HepG2 (cell line): ENCODE data around the gene XPO5. TPM values are rescaled to one million over a fixed set of nuclear protein-coding genes. Genes with fewer than 3 reads are reported as not detected.
A peak's percentile ranks its signal among the peaks of the same experiment; 100 is the strongest.

Experiments
- BHLHE40 ChIP-seq: IDR thresholded peaks from 2 replicates; pipeline ENCODE4 v1.6.1; 2011; ENCODE audit warnings: low read length, improper control_type of control experiment
- CAMTA2 ChIP-seq: sonication (generic); formaldehyde crosslinking; IDR thresholded peaks from 2 replicates; pipeline ENCODE4 v1.4.0; 2020; ENCODE audit warnings: mild to moderate bottlenecking, missing genetic modification reagents, borderline replicate concordance
- LBX2 ChIP-seq: sonication (generic); formaldehyde crosslinking; IDR thresholded peaks from 2 replicates; pipeline ENCODE4 v1.5.0; 2020; ENCODE audit warnings: missing genetic modification reagents, mild to moderate bottlenecking, borderline replicate concordance
- MLX ChIP-seq: IDR thresholded peaks from 2 replicates; pipeline ENCODE4 v1.6.1; 2016
- POGK ChIP-seq: sonication (generic); formaldehyde crosslinking; conservative IDR thresholded peaks from 2 replicates; pipeline ENCODE4 v1.8.0; 2022; ENCODE audit warnings: mild to moderate bottlenecking, moderate library complexity, missing genetic modification reagents
- SNRNP70 ChIP-seq: fragments of 200-400 bp; formaldehyde crosslinking; IDR thresholded peaks from 2 replicates; pipeline ENCODE4 v1.6.1; 2017; ENCODE audit warnings: mild to moderate bottlenecking, low read depth, low read length, moderate library complexity
- SOX6 ChIP-seq, 2 experiments: fragments of 450-650 bp in 1 of 2; sonication (generic) in 1 of 2; formaldehyde crosslinking in 1 of 2; IDR thresholded peaks; 2 replicates each; pipeline versions ENCODE4 v1.4.0 to v1.6.1; 2017 to 2020; ENCODE audit warnings: antibody characterized with exemption in 1 of 2, mild to moderate bottlenecking in 1 of 2, missing genetic modification reagents in 1 of 2
- TBX2 ChIP-seq: sonication (generic); formaldehyde crosslinking; IDR thresholded peaks from 2 replicates; pipeline ENCODE4 v1.5.0; 2020; ENCODE audit warnings: missing genetic modification reagents, mild to moderate bottlenecking, borderline replicate concordance
- ZBTB42 ChIP-seq: sonication (generic); formaldehyde crosslinking; IDR thresholded peaks from 2 replicates; pipeline ENCODE4 v1.5.0; 2020; ENCODE audit warnings: mild to moderate bottlenecking, missing genetic modification reagents
- ZNF232 ChIP-seq: sonication (generic); formaldehyde crosslinking; IDR thresholded peaks from 2 replicates; pipeline ENCODE4 v1.4.0; 2020; ENCODE audit warnings: missing genetic modification reagents, borderline replicate concordance
- ZNF329 ChIP-seq: sonication (generic); formaldehyde crosslinking; IDR thresholded peaks from 2 replicates; pipeline ENCODE4 v1.9.0; 2021; ENCODE audit warnings: low read depth, mild to moderate bottlenecking, missing genetic modification reagents
- ZNF430 ChIP-seq: sonication (generic); formaldehyde crosslinking; IDR thresholded peaks from 2 replicates; pipeline ENCODE4 v1.9.0; 2021; ENCODE audit warnings: mild to moderate bottlenecking, missing genetic modification reagents
- ZNF547 ChIP-seq: sonication (generic); formaldehyde crosslinking; IDR thresholded peaks from 2 replicates; pipeline ENCODE4 v1.5.1; 2020; ENCODE audit warnings: mild to moderate bottlenecking, missing genetic modification reagents
- ZUFSP ChIP-seq: sonication (generic); formaldehyde crosslinking; IDR thresholded peaks from 2 replicates; pipeline ENCODE4 v1.9.0; 2021; ENCODE audit warnings: missing genetic modification reagents, mild to moderate bottlenecking, borderline replicate concordance
- polyA plus RNA-seq, 8 experiments: library from polyadenylated mRNA; depleted of rRNA in 3 of 8; stranded (reverse) in 7 of 8; unstranded in 1 of 8; fragments of >200 nt; fragmentation: Illumina TruSeq in 4 of 8; extraction: Trizol in 4 of 8; gene quantifications; 2 replicates each; pipeline versions ENCODE4 v1.2.1 to v1.2.3, GENCODE V29; 2011 to 2016; ENCODE audit warnings: low read depth in 4 of 8, missing spikeins in 1 of 8, mixed read lengths in 1 of 8; ENCODE audit not compliant: insufficient read depth in 1 of 8
- total RNA-seq, 5 experiments: library from RNA; depleted of rRNA; stranded (reverse); fragments of >200 nt; fragmentation: Illumina TruSeq; extraction: Trizol; gene quantifications; 2 replicates each; pipeline ENCODE4 v1.2.3, GENCODE V29; 2016; ENCODE audit warnings: low read depth in 1 of 5
- TF ChIP-seq, protein P1 (sequence below): sonication (generic); formaldehyde crosslinking; IDR thresholded peaks from 2 replicates; pipeline ENCODE4 v1.4.0; 2020; ENCODE audit warnings: missing genetic modification reagents, borderline replicate concordance
- TF ChIP-seq, protein P2 (sequence below): sonication (generic); formaldehyde crosslinking; conservative IDR thresholded peaks from 2 replicates; pipeline ENCODE4 v1.4.0; 2020; ENCODE audit warnings: missing genetic modification reagents
- TF ChIP-seq, protein P3 (sequence below): sonication (generic); formaldehyde crosslinking; IDR thresholded peaks from 2 replicates; pipeline ENCODE4 v1.5.0; 2020; ENCODE audit warnings: mild to moderate bottlenecking, missing genetic modification reagents, borderline replicate concordance

Gene XPO5
- total and polyA plus RNA-seq, 2 of the 13 experiments (the other 11 are each of a cell fraction or from before 2014, with no cell fraction given), result 52.2 to 68.0 TPM

DNA sequence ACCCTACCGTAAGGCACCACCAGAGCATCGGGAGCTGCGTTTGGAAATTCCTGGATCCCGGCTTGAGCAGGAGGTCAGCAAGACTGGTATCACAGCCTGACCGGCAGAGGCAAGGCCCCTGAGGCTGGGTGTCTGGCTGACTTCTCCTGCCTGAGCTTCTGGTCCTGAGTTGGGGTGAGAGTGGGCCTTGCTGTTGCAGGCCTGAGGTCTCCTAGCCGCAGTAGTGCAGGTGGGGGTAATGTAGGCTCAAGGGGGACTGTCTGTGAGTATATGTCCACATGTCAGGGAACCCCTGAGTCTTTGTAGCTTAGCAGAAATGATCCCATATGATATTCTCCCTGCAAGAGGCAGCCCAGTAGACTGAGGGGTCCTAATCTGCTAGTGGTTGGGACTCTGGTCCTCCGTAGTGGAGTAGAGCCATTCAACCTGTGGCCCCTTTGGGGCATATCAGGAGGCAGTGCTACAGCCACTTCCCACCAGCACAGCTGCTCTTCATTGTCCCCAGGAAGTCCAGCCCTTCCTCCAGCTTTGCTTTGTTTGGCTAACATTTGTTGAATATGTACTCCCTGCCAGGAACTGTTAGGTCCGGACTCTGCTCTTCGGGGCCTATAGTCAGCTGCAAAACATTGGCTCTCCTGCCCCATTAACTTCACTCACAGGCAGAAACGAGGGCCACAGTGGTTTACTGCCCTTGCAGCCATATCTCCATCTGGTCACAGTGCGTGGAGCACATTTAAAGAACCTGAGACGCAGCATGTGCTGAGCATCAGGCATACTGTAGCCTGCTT is 76.6 kb downstream of the XPO5 start (continued):
- TF ChIP-seq, protein P1, sequence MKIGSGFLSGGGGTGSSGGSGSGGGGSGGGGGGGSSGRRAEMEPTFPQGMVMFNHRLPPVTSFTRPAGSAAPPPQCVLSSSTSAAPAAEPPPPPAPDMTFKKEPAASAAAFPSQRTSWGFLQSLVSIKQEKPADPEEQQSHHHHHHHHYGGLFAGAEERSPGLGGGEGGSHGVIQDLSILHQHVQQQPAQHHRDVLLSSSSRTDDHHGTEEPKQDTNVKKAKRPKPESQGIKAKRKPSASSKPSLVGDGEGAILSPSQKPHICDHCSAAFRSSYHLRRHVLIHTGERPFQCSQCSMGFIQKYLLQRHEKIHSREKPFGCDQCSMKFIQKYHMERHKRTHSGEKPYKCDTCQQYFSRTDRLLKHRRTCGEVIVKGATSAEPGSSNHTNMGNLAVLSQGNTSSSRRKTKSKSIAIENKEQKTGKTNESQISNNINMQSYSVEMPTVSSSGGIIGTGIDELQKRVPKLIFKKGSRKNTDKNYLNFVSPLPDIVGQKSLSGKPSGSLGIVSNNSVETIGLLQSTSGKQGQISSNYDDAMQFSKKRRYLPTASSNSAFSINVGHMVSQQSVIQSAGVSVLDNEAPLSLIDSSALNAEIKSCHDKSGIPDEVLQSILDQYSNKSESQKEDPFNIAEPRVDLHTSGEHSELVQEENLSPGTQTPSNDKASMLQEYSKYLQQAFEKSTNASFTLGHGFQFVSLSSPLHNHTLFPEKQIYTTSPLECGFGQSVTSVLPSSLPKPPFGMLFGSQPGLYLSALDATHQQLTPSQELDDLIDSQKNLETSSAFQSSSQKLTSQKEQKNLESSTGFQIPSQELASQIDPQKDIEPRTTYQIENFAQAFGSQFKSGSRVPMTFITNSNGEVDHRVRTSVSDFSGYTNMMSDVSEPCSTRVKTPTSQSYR (CRISPR knock-in tag), result no peak
- no peak for TF ChIP-seq CAMTA2 (CRISPR knock-in tag)
- peak; percentile 61; the same call in 1 of the 2 replicates for TF ChIP-seq TBX2 (CRISPR knock-in tag)
- no peak for TF ChIP-seq ZNF232 (CRISPR knock-in tag)
- TF ChIP-seq, protein P2, sequence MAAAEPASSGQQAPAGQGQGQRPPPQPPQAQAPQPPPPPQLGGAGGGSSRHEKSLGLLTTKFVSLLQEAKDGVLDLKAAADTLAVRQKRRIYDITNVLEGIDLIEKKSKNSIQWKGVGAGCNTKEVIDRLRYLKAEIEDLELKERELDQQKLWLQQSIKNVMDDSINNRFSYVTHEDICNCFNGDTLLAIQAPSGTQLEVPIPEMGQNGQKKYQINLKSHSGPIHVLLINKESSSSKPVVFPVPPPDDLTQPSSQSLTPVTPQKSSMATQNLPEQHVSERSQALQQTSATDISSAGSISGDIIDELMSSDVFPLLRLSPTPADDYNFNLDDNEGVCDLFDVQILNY, result no peak
- TF ChIP-seq BHLHE40, result no peak
- TF ChIP-seq ZUFSP (CRISPR knock-in tag), result no peak
- TF ChIP-seq ZNF329 (CRISPR knock-in tag), result no peak
- TF ChIP-seq SOX6 (IDR thresholded peaks at IDR 0.05), result no peak
- peak; percentile 78 for TF ChIP-seq SOX6 (CRISPR knock-in tag; IDR thresholded peaks at IDR 0.05)
- TF ChIP-seq LBX2 (CRISPR knock-in tag), result no peak
- TF ChIP-seq ZNF430, result no peak
- TF ChIP-seq MLX, result no peak
- TF ChIP-seq ZNF547, result 0 out of 2 replicates have a peak, but pooled peaks have one; percentile 55
- TF ChIP-seq POGK (CRISPR knock-in tag), result no peak
- no peak for TF ChIP-seq SNRNP70
- TF ChIP-seq, protein P3, sequence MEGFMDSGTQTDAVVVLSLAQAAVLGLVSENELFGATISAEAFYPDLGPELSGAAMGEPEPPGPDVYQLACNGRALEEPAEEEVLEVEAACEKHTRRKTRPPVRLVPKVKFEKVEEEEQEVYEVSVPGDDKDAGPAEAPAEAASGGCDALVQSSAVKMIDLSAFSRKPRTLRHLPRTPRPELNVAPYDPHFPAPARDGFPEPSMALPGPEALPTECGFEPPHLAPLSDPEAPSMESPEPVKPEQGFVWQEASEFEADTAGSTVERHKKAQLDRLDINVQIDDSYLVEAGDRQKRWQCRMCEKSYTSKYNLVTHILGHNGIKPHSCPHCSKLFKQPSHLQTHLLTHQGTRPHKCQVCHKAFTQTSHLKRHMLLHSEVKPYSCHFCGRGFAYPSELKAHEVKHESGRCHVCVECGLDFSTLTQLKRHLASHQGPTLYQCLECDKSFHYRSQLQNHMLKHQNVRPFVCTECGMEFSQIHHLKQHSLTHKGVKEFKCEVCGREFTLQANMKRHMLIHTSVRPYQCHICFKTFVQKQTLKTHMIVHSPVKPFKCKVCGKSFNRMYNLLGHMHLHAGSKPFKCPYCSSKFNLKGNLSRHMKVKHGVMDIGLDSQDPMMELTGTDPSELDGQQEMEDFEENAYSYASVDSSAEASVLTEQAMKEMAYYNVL (CRISPR knock-in tag), result no peak
- no peak for TF ChIP-seq ZBTB42 (CRISPR knock-in tag)
